Endothelial cell of umbilical vein (primary cell): ENCODE measurements around the gene GAN. TPM values are rescaled to one million over a fixed set of nuclear protein-coding genes. Genes with fewer than 3 reads are reported as not detected.

ENCODE experiments used
- BruUV-seq: library from RNA; stranded (reverse); fragments of 400-500 nt; replicated peaks from 2 replicates; lab custom pipeline; 2021; lab: Mats Ljungman, UMichigan
- CTCF ChIA-PET: fragments of 300-600, 350-600 bp; sonication (Branson Sonifier 250); formaldehyde crosslinking; loops from one replicate; lab custom pipeline; 2021; ENCODE audit warnings: antibody characterized with exemption, inconsistent platforms; lab: Charles Lee
- POLR2A ChIA-PET: fragments of 300-600, 350-600 bp; sonication (Branson Sonifier 250); formaldehyde crosslinking; loops from one replicate; lab custom pipeline; 2021; ENCODE audit warnings: antibody characterized with exemption, inconsistent platforms; lab: Charles Lee
- DNase-seq: peaks from one replicate; pipeline ENCODE4 v3.0.0-alpha.2; 2011; ENCODE audit warnings: low read depth, low spot score
- FAIRE-seq: peaks from 2 replicates; lab custom pipeline; 2011; peaks lifted over from hg19 to GRCh38; lab: Jason Lieb, UNC
- H2AFZ ChIP-seq: 2 replicates; pipeline ENCODE4 v1.6.0; 2012; ENCODE audit warnings: low read depth, low read length, control low read depth, inconsistent platforms
- H3K27ac ChIP-seq: 2 replicates; pipeline ENCODE4 v1.5.1; 2011; ENCODE audit warnings: low read depth, mild to moderate bottlenecking, control low read depth, low read length, moderate library complexity; ENCODE audit not compliant: insufficient read depth
- H3K27me3 ChIP-seq, 2 experiments: 2 replicates each; pipeline versions ENCODE4 v1.6.0 to v1.6.1; 2011; ENCODE audit warnings: low read length in 2 of 2, mixed read lengths in 1 of 2; ENCODE audit not compliant: control insufficient read depth in 2 of 2, insufficient read depth in 2 of 2
- H3K36me3 ChIP-seq, 2 experiments: 2 replicates in 1 of 2; 3 replicates in 1 of 2; pipeline ENCODE4 v1.5.1; 2011; ENCODE audit warnings: low read length in 2 of 2, mild to moderate bottlenecking in 1 of 2, moderate library complexity in 1 of 2; ENCODE audit not compliant: control insufficient read depth in 2 of 2, insufficient read depth in 2 of 2; ENCODE audit errors: extremely low read depth in 1 of 2
- H3K4me1 ChIP-seq: 3 replicates; pipeline ENCODE4 v1.5.1; 2011; ENCODE audit warnings: mild to moderate bottlenecking, low read length; ENCODE audit not compliant: control insufficient read depth, insufficient read depth; ENCODE audit errors: extremely low read depth
- H3K4me2 ChIP-seq: 2 replicates; pipeline ENCODE4 v1.6.1; 2011; ENCODE audit warnings: low read length, control low read depth, mixed read lengths; ENCODE audit not compliant: insufficient read depth
- H3K4me3 ChIP-seq, 3 experiments: fragments of 200-600 bp in 1 of 3; sonication (generic), shearing (Covaris generic) in 1 of 3; replicated peaks in 1 of 3; 2 replicates each; pipeline ENCODE4 v1.5.1; 2011 to 2016; ENCODE audit warnings: control low read depth in 3 of 3, low read length in 3 of 3, mild to moderate bottlenecking in 2 of 3, inconsistent platforms in 1 of 3, low read depth in 1 of 3, moderate library complexity in 1 of 3; ENCODE audit not compliant: insufficient read depth in 1 of 3
- H3K79me2 ChIP-seq: 2 replicates; pipeline ENCODE4 v1.6.0; 2012; ENCODE audit warnings: low read length, inconsistent platforms; ENCODE audit not compliant: control insufficient read depth, insufficient read depth
- H3K9ac ChIP-seq: replicated peaks from 2 replicates; pipeline ENCODE3; 2011; ENCODE audit warnings: low read length, control low read depth; ENCODE audit not compliant: insufficient read depth; ENCODE audit errors: extremely low read depth
- H3K9me1 ChIP-seq: replicated peaks from 3 replicates; pipeline ENCODE4 v1.6.0; 2011; ENCODE audit warnings: mild to moderate bottlenecking, low read length; ENCODE audit not compliant: control insufficient read depth, insufficient read depth; ENCODE audit errors: extremely low read depth
- H3K9me3 ChIP-seq: replicated peaks from 2 replicates; pipeline ENCODE4 v1.5.1; 2012; ENCODE audit warnings: low read length, inconsistent platforms; ENCODE audit not compliant: control insufficient read depth, insufficient read depth
- H4K20me1 ChIP-seq: replicated peaks from 2 replicates; pipeline ENCODE3; 2011; ENCODE audit warnings: mild to moderate bottlenecking, low read length; ENCODE audit not compliant: control insufficient read depth, insufficient read depth; ENCODE audit errors: extremely low read depth
- EZH2 ChIP-seq: IDR thresholded peaks from 2 replicates; pipeline ENCODE4 v1.6.1; 2012; ENCODE audit warnings: borderline replicate concordance, low read depth, mild to moderate bottlenecking, moderate library complexity, low read length, inconsistent platforms; ENCODE audit not compliant: severe bottlenecking
- FOS ChIP-seq: IDR thresholded peaks from 2 replicates; pipeline ENCODE4 v1.6.1; 2011; ENCODE audit warnings: mild to moderate bottlenecking, low read length, moderate library complexity, borderline replicate concordance; ENCODE audit not compliant: insufficient read depth
- GATA2 ChIP-seq: IDR thresholded peaks from 2 replicates; pipeline ENCODE4 v1.7.0; 2011; ENCODE audit warnings: low read depth, mild to moderate bottlenecking, moderate library complexity, mixed read lengths, low read length; ENCODE audit not compliant: insufficient read length, insufficient read depth
- JUN ChIP-seq: IDR thresholded peaks from 2 replicates; pipeline ENCODE4 v1.6.1; 2011; ENCODE audit warnings: borderline replicate concordance, low read depth; ENCODE audit not compliant: insufficient read length, insufficient read depth
- MYC ChIP-seq: IDR thresholded peaks from one replicate; pipeline ENCODE4 v1.6.1; 2011; ENCODE audit warnings: mild to moderate bottlenecking, low read depth, low read length
- POLR2A ChIP-seq: IDR thresholded peaks from 2 replicates; pipeline ENCODE4 v1.6.1; 2012; ENCODE audit warnings: low read depth, mild to moderate bottlenecking, control low read depth, low read length
- POLR2AphosphoS5 ChIP-seq: IDR thresholded peaks from 2 replicates; pipeline ENCODE4 v1.6.1; 2012; ENCODE audit warnings: low read depth, mild to moderate bottlenecking, control low read depth, low read length, moderate library complexity; ENCODE audit not compliant: insufficient read depth
- dilution Hi-C: fragments of 300-500 bp; cut with MboI; formaldehyde crosslinking; loops from one replicate; pipeline ENCODE4 v1.15.0; 2019; ENCODE audit warnings: low sequenced_read_pairs; ENCODE audit not compliant: extremely low pct_ligation_motif_present
- intact Hi-C: fragments of 100-400 bp; cut with micrococcal nuclease; formaldehyde crosslinking; loops from one replicate; pipeline ENCODE4 v1.10.0; 2022
- polyA plus RNA-seq, 4 experiments: library from polyadenylated mRNA; depleted of rRNA in 3 of 4; stranded (reverse) in 3 of 4; unstranded in 1 of 4; fragments of >200 nt; gene quantifications; 2 replicates each; pipeline versions ENCODE4 v1.2.1 to v1.2.3, GENCODE V29; 2011 to 2012; ENCODE audit warnings: missing spikeins in 1 of 4
- total RNA-seq: library from RNA; stranded (reverse); gene quantifications from 2 replicates; pipeline ENCODE4 v1.2.3, GENCODE V29; 2021
- TF ChIP-seq, protein P1 (sequence below): IDR thresholded peaks from 2 replicates; pipeline ENCODE4 v1.6.1; 2011; ENCODE audit not compliant: insufficient read depth, insufficient read length
- TF ChIP-seq, protein P2 (sequence below), 2 donors: IDR thresholded peaks; 1 replicate in 1 of 2; 2 replicates in 1 of 2; pipeline ENCODE4 v1.5.1; 2011; ENCODE audit warnings: low read length in 2 of 2, mild to moderate bottlenecking in 2 of 2, moderate library complexity in 2 of 2, control low read depth in 1 of 2, inconsistent platforms in 1 of 2, low read depth in 1 of 2; ENCODE audit not compliant: insufficient read depth in 1 of 2; ENCODE audit errors: extremely low read depth in 1 of 2

The GAN gene
- total and polyA plus RNA-seq, 2 donors (not counting 3 experiments of a cell fraction or from before 2014, with no cell fraction given): 1.8 to 11.1 TPM

DNA sequence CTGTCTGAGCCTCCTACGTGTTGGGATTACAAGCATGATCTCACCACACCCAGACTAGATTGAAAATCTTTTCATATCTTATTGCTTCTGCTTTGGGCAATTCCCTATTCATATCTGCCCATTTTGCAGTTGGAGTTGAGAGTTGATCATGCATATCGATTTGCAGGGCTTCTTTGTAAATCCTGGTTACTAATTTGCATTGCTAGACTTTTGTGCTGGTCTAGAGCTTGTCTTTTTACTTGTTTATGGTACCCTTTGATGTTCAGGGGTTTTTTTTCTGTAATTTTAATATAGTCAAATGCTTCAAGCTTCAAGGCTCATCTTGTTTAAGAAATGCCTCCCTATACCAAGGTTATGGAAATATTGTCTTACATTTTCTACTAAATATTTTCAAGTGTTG, 106.4 kb downstream of the GAN start:
- POLR2A ChIA-PET: no interaction called here
- no peak for FAIRE-seq

More for the DNA sequence above, 106.4 kb downstream of the GAN start:
- no peaks in the 10 kb centered on the region for H3K79me2 ChIP-seq
- intact Hi-C loops (no loop called here), dilution Hi-C loops (no loop called here)
- DNase-seq: no peak
- H3K4me2 ChIP-seq: no peak overlapping the region
- no peaks in the 10 kb centered on the region for H4K20me1 ChIP-seq
- no peak for TF ChIP-seq POLR2AphosphoS5
- TF ChIP-seq JUN: no peak
- no peak for TF ChIP-seq MYC
- no peak for TF ChIP-seq GATA2
- TF ChIP-seq, protein P1, sequence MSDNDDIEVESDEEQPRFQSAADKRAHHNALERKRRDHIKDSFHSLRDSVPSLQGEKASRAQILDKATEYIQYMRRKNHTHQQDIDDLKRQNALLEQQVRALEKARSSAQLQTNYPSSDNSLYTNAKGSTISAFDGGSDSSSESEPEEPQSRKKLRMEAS: no peak
- TF ChIP-seq POLR2A: no peak
- no peak for TF ChIP-seq EZH2
- TF ChIP-seq FOS: no peak
- TF ChIP-seq, protein P2, sequence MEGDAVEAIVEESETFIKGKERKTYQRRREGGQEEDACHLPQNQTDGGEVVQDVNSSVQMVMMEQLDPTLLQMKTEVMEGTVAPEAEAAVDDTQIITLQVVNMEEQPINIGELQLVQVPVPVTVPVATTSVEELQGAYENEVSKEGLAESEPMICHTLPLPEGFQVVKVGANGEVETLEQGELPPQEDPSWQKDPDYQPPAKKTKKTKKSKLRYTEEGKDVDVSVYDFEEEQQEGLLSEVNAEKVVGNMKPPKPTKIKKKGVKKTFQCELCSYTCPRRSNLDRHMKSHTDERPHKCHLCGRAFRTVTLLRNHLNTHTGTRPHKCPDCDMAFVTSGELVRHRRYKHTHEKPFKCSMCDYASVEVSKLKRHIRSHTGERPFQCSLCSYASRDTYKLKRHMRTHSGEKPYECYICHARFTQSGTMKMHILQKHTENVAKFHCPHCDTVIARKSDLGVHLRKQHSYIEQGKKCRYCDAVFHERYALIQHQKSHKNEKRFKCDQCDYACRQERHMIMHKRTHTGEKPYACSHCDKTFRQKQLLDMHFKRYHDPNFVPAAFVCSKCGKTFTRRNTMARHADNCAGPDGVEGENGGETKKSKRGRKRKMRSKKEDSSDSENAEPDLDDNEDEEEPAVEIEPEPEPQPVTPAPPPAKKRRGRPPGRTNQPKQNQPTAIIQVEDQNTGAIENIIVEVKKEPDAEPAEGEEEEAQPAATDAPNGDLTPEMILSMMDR (IDR thresholded peaks at IDR 0.05; ENCODE audit: extremely low read depth in 1 of 2, insufficient read depth in 1 of 2, low read depth in 1 of 2, low read length in 2 of 2): no peak
- no peaks in the 10 kb centered on the region for H3K9me3 ChIP-seq
- H3K9me1 ChIP-seq: no peaks in the 10 kb centered on the region
- H2AFZ ChIP-seq: no peak overlapping the region
- no peaks in the 10 kb centered on the region for H3K27me3 ChIP-seq
- H3K9ac ChIP-seq: no peak overlapping the region
- no peak overlapping the region for H3K4me3 ChIP-seq
- CTCF ChIA-PET: no interaction called here
- no TSS peak for BruUV-seq
- no peaks in the 10 kb centered on the region for H3K4me1 ChIP-seq
- no peak overlapping the region for H3K27ac ChIP-seq
- no peaks in the 10 kb centered on the region for H3K36me3 ChIP-seq
